GM18502 (cell line): ENCODE data around the gene MYB.
"Not testable (repeated sequence)": the region's sequence is repeated elsewhere in the genome, so short reads cannot be mapped to it uniquely, and the experiment has no call there.

ENCODE experiments used
- ATAC-seq: cut with Tn5 transposase; IDR thresholded peaks from one replicate; pipeline ENCODE4 v1.9.1; 2021; ENCODE audit warnings: mild to moderate bottlenecking; ENCODE audit not compliant: unreplicated experiment, poor library complexity

MYB gene

DNA sequence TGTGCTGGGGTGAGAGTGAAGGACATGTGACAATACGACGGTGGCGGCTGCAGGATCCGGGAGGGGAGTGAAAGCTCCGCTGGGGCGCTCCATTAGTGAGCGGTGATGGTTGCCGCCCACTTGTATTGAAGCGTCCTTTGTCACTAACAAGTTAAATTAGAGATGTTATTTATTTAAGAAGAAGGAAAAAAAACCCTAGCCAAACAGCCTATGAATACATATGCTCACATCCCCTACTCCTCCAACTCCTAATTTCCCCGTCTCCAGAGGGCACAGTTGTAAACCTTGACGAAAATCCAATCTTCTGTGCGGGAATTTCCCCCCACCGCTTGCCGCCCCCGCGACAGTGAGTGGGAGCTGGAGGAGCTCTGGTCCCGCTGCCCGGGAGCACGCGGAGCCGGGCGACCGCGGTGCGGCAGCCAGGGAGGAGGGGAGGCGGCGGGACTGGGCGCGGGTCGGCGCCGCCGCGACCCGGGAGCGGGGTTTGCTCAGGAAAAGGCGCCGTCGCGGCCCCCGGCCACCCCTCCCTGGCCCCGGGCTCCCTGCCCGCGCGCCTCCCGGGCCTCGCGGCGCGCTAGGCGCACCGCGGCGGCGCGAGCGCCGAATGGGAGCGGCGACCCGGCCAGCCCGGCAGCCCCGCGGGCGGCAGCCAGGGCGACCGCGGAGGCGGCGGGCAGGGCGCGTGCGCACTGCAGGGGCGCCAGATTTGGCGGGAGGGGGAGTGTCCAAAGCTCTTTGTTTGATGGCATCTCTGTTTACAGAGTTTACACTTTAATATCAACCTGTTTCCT, at the start of gene MYB:
MYB (plus strand) TSS at position 767 of the 791 bp plus-strand sequence. CDS start 206 bp downstream, outside the sequence.
- peak; percentile 34 for ATAC-seq

GRCh38 chr6:135132776-135133175, 48.3 kb upstream of the MYB start:
- ATAC-seq, result no peak

- no peak for ATAC-seq
These were observed 45.3 kb upstream of the MYB start for GRCh38 chr6:135135835-135136234.

DNA sequence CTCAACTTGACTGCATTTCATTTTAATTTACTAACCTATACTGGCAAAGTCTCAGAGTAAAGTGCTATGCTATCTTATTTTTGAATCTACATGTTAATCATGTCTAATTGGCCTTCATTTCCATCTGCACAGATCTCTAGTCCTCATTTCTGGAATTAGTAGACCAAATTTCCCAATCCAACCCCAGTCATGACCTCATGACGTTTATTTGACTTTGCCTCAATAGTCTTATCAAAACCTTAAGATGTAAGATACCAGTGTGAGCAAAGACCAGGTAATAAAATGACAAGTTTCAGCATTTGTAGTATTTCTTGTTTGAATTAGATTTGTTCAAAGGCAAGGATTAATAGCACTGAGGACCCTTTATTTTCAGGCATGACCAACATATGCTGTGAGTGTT, 43.3 kb upstream of the MYB start:
- ATAC-seq, result no peak

GRCh38 chr6:135141182-135141581, 39.9 kb upstream of the MYB start:
- no peak for ATAC-seq

GRCh38 chr6:135141728-135142127, 39.4 kb upstream of the MYB start:
- no peak for ATAC-seq

DNA sequence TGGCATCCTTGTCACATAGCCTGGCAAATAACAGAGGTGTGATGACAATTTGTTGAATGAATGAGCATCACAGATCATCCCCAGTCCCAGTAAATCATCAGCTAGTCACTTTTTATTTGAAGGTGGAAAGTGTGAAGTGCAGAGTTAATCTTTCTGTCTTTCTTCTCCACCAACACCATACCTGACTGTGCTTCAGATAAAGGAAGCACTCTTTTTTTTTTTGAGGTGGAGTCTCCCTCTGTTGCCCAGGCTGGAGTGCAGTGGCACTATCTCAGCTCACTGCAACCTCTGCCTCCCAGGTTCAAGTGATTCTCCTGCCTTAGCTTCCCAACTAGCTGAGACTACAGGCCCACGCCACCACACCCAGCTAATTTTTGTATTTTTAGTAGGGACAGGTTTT, 38.9 kb upstream of the MYB start:
- ATAC-seq, result not testable (repeated sequence)

DNA sequence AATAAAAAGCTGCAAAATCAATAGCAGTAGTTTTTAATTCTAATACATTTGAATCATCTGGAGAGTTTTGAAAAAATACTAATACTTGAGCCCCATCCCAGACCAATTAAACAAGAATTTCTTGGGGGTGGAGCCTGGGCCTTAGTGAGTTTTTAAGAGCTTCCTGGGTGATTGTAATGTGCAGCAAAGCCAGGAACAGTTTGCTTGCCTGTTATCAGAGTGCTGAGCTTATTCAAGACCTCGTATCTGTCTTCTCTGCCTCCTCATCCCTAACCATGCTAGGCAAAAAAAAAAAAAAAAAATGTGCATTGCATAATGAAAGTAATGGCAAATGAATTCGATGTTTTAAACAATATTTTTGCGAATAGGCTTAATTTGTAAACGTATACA, 36.4 kb upstream of the MYB start:
- ATAC-seq, result no peak

DNA sequence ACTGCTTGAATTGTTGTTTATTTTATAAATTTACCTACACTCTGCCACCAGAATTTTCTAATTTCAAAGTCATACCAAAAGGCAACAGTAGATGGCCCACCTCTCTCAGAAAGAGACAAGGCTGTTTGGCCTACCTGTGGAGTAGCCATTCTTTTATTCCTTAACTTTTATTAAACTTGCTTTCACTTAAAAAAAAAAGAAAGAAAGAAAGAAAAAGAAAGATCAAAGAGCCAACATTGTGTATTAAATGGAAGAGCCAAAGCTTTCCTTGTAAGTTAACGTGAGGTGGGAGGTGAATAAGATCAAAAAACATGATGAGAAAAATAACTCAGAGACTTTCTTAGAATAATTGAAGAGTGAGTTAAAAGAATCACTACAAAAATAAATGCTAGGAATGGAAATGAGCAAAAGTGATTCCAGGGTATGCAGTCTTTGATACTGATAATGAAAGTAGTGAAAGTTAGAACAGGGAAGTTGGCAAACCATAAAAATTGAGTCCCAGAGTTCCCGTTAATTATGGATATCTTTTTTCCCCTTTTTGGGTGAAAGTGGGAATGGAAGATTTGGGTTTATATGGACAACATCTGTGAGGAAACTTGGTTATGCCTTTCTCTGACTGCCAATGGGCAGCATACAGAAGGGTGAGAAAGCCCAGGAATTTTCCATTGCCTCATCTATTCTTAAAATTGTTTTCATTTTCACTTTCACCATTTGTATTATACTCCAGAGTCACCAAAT, 35.9 kb upstream of the MYB start:
- no peak for ATAC-seq

- no peak for ATAC-seq
These were observed 34.8 kb upstream of the MYB start for GRCh38 chr6:135146162-135146934.

DNA sequence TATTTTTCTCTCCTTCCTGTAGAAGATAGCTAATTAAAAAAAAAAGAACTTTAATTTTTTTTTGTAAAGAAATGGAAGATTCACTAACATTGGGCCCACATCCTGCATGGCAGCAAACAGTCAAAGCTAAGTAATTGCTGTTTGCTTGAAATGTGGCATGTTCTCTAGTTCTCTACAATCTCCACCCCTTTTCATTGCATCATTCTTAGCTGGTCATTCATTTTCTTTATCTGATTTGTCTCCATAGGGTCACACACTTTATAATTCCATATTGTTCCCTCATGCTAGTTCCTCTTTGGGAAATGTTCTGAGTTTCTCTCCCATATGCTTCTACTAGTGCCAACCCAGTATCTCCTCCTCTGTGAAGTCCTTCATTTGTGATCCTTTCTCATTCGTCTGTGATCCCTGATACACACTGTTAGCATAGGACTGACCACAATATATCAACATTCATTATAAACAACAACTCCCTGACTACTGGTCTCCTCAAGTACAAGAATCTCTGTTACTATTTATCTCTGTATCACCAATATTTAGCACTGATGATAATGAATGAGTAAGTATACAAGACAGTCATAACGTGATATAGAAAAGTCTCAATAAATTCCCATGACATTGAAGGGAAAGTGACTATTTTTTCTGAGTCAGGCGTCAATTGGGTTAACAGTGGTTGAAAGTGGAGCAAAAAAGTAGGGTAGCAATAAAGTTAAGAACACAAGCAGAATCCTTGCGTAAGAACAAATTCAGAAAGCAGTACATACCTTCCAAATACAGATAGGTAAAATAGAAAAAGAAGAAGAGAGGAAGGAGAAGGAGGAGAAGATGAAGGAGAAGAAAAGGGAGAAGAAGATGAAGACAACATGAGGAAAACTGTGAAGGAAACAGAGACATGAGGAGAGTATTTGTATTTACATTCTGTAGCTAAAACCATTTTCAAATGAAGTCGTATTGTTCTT, 33.2 kb upstream of the MYB start:
- no peak for ATAC-seq

- no peak for ATAC-seq
These were observed 32.2 kb upstream of the MYB start for GRCh38 chr6:135148889-135149288.

DNA sequence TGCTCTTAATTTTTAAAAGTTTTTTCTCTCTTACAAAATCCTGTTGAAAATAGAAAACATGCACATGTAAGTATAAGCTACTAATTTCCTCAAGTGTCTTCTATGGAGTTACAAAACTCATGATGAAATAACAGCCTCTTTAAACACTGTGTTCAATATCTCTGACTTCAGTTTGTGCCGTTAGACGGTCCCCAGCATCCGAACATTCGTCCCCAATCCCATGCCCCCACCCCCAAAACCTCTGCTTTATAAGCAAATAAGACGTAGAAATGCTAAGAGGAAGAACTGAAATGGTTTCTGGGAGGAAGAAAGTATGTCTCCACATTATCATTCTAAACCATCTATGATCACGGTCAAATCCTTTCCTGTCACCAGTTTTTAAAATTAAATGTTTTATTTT, 31.7 kb upstream of the MYB start:
- no peak for ATAC-seq

- ATAC-seq, result not testable (repeated sequence)
These were observed 30.6 kb upstream of the MYB start for GRCh38 chr6:135150481-135150880.

DNA sequence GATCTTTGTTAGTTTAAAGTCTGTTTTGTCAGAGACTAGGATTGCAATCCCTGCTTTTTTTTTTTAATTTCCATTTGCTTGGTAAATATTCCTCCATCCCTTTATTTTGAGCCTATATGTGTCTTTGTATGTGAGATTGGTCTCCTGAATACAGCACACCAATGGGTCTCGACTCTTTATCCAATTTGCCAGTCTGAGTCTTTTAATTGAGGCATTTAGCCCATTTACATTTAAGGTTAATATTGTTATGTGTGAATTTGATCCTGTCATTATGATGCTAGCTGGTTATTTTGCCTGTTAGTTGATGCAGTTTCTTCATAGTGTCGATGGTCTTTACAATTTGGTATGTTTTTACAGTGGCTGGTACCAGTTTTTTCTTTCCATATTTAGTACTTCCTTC, 27.0 kb upstream of the MYB start:
- not testable (repeated sequence) for ATAC-seq

DNA sequence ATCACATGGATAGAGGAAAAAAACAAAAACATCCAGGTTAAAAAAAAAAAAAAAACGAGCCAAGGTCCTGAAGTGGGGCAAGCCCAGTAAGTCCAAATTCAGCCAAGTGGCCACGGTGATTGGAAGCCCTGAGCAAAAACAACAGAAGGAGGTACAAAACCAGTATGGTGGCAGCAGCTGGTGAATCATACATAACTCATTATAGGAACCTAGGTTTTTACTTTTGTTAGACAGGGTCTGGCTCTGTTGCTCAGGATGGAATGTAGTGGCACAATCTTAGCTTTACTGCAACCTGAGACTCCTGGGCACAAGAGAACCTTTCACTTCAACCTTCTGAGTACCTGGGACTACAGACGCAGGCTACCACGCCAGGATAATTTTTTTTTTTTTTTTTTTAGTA, 22.7 kb upstream of the MYB start:
- ATAC-seq, result no peak

- peak; percentile 46 for ATAC-seq
These were observed 21.6 kb upstream of the MYB start for GRCh38 chr6:135159531-135159930.

DNA sequence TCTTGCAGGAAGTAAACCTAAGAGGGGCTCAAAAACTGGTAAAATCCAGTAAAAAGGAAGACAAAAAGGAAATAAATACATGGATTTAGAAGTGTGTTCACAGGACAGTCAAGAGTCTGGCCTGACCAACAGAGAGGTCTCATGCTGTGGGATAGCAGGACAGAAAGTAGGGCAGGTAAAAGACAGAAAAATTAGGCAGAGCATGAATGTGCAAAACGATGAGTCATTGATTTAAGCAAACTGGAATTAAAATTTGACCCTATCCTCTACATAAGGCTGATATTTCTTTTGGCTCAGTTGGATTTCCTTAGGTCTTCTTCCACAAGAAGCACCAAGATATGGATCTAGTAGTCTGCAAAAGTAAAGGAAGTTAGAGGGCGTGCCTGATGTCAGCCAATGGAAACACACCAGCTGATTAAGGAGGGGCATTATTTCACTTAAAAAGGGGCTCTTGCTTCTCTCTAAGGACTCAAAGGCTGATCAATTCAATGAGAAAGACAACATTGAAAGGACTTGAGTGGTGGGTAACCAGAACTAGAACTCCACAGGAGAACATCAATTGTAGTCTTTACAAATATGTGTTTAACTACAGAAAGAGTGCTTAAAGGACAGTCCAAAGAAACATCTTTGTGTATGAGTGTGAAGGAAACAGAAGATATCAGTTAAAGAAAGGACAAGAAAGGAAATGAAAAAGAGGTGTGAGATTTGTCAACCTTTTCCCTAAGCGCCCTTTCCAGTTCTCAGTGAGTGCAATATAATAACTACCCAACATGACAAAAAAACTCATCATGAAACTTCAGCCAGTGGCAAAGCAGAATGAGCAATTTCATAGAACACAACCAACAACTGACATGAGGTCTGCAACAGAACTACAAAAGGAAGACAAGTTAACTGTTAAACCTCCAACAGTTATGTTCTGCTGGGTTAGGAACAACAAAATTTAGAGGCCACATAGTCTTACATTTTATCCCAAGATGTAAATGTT, 19.4 kb upstream of the MYB start:
- no peak for ATAC-seq
